HG02798 (cell line): ENCODE results near the gene TCERG1L.

Experiments
- ATAC-seq: cut with Tn5 transposase; IDR thresholded peaks from one replicate; pipeline ENCODE4 v1.9.1; 2021; ENCODE audit warnings: mild to moderate bottlenecking; ENCODE audit not compliant: unreplicated experiment, poor library complexity

TCERG1L gene

GRCh38 chr10:131213741-131214505 lies 97.6 kb downstream of the TCERG1L start:
- no peak for ATAC-seq

GRCh38 chr10:131212763-131213325 lies 98.7 kb downstream of the TCERG1L start:
- no peak for ATAC-seq

- ATAC-seq = no peak
Observed at GRCh38 chr10:131211965-131212619, 99.4 kb downstream of the TCERG1L start.

- no peak for ATAC-seq
Observed at GRCh38 chr10:131211559-131211958, 100.0 kb downstream of the TCERG1L start.

GRCh38 chr10:131211146-131211545 lies 100.4 kb downstream of the TCERG1L start:
- ATAC-seq = no peak

- no peak for ATAC-seq
Observed at GRCh38 chr10:131210181-131210580, 101.3 kb downstream of the TCERG1L start.

- no peak for ATAC-seq
Observed at GRCh38 chr10:131207584-131208532, 103.7 kb downstream of the TCERG1L start.

- ATAC-seq = no peak
Observed at GRCh38 chr10:131207176-131207575, 104.3 kb downstream of the TCERG1L start.

- ATAC-seq = no peak
Observed at GRCh38 chr10:131206111-131206995, 105.2 kb downstream of the TCERG1L start.

GRCh38 chr10:131205556-131205955 lies 106.0 kb downstream of the TCERG1L start:
- no peak for ATAC-seq

- ATAC-seq = no peak
Observed at GRCh38 chr10:131204406-131205152, 106.9 kb downstream of the TCERG1L start.

- no peak for ATAC-seq
Observed at GRCh38 chr10:131203456-131204357, 107.8 kb downstream of the TCERG1L start.

GRCh38 chr10:131202990-131203389 lies 108.5 kb downstream of the TCERG1L start:
- no peak for ATAC-seq

- ATAC-seq = no peak
Observed at GRCh38 chr10:131201741-131202515, 109.6 kb downstream of the TCERG1L start.

- no peak for ATAC-seq
Observed at GRCh38 chr10:131200856-131201470, 110.6 kb downstream of the TCERG1L start.

GRCh38 chr10:131199646-131200045 lies 111.9 kb downstream of the TCERG1L start:
- no peak for ATAC-seq

- no peak for ATAC-seq
Observed at GRCh38 chr10:131198843-131199242, 112.7 kb downstream of the TCERG1L start.
